Right forelimb (tissue), 1 donor: Measurements from ENCODE around the gene TOR2A.
A peak's percentile ranks its signal among the peaks of the same experiment; 100 is the strongest.

Experiments
- DNase-seq: peaks from one replicate; pipeline ENCODE4 v3.0.0-alpha.2; 2018

TOR2A gene

GRCh38 chr9:127742435-127743088, 7.5 kb upstream of the TOR2A start:
- peak; percentile 56 for DNase-seq

- no peak for DNase-seq
These were observed 6.8 kb upstream of the TOR2A start for GRCh38 chr9:127741831-127742434.

GRCh38 chr9:127739614-127740330, 4.7 kb upstream of the TOR2A start:
- no peak for DNase-seq

- DNase-seq, result no peak
These were observed 3.6 kb upstream of the TOR2A start for GRCh38 chr9:127738666-127739065.

GRCh38 chr9:127735530-127736185, 564 bp upstream of the TOR2A start:
- DNase-seq, result no peak

- no peak for DNase-seq
These were observed 797 bp downstream of the TOR2A start for GRCh38 chr9:127734247-127734746.

- no peak for DNase-seq
These were observed 1.5 kb downstream of the TOR2A start for GRCh38 chr9:127733614-127734013.

- no peak for DNase-seq
These were observed 2.6 kb downstream of the TOR2A start for GRCh38 chr9:127732444-127732843.

- no peak for DNase-seq
These were observed 3.2 kb downstream of the TOR2A start for GRCh38 chr9:127731938-127732337.

GRCh38 chr9:127730799-127731410, 4.2 kb downstream of the TOR2A start:
- no peak for DNase-seq

- no peak for DNase-seq
These were observed 4.8 kb downstream of the TOR2A start for GRCh38 chr9:127730262-127730661.

- DNase-seq, result no peak
These were observed 5.4 kb downstream of the TOR2A start for GRCh38 chr9:127729522-127730256.

- no peak for DNase-seq
These were observed 6.3 kb downstream of the TOR2A start for GRCh38 chr9:127728808-127729207.

- DNase-seq, result no peak
These were observed 8.2 kb downstream of the TOR2A start for GRCh38 chr9:127726871-127727270.

- no peak for DNase-seq
These were observed 11.1 kb downstream of the TOR2A start for GRCh38 chr9:127724012-127724411.

- DNase-seq, result no peak
These were observed 11.7 kb downstream of the TOR2A start for GRCh38 chr9:127723444-127723843.

- no peak for DNase-seq
These were observed 12.1 kb downstream of the TOR2A start for GRCh38 chr9:127723013-127723412.

GRCh38 chr9:127722055-127722745, 12.9 kb downstream of the TOR2A start:
- no peak for DNase-seq

- DNase-seq, result no peak
These were observed 13.7 kb downstream of the TOR2A start for GRCh38 chr9:127721391-127721821.

- no peak for DNase-seq
These were observed 14.2 kb downstream of the TOR2A start for GRCh38 chr9:127720865-127721227.

GRCh38 chr9:127720031-127720864, 14.8 kb downstream of the TOR2A start:
- DNase-seq, result no peak
